Testis (tissue), 2 donors: ENCODE data around the gene SACM1L.
A peak's percentile ranks its signal among the peaks of the same experiment; 100 is the strongest.

Experiments used
- CTCF ChIP-seq, 3 experiments: fragments of 450-650 bp in 2 of 3; fragments of 200-600 bp in 1 of 3; sonication (generic) in 1 of 3; IDR thresholded peaks; one replicate each; pipeline ENCODE4 v1.5.1; 2016 to 2019; ENCODE audit warnings: antibody characterized with exemption in 3 of 3, mild to moderate bottlenecking in 2 of 3, moderate library complexity in 1 of 3
- POLR2A ChIP-seq: fragments of 450-650 bp; IDR thresholded peaks from one replicate; pipeline ENCODE4 v1.6.1; 2017; ENCODE audit warnings: antibody characterized with exemption, mild to moderate bottlenecking, moderate library complexity

DNA sequence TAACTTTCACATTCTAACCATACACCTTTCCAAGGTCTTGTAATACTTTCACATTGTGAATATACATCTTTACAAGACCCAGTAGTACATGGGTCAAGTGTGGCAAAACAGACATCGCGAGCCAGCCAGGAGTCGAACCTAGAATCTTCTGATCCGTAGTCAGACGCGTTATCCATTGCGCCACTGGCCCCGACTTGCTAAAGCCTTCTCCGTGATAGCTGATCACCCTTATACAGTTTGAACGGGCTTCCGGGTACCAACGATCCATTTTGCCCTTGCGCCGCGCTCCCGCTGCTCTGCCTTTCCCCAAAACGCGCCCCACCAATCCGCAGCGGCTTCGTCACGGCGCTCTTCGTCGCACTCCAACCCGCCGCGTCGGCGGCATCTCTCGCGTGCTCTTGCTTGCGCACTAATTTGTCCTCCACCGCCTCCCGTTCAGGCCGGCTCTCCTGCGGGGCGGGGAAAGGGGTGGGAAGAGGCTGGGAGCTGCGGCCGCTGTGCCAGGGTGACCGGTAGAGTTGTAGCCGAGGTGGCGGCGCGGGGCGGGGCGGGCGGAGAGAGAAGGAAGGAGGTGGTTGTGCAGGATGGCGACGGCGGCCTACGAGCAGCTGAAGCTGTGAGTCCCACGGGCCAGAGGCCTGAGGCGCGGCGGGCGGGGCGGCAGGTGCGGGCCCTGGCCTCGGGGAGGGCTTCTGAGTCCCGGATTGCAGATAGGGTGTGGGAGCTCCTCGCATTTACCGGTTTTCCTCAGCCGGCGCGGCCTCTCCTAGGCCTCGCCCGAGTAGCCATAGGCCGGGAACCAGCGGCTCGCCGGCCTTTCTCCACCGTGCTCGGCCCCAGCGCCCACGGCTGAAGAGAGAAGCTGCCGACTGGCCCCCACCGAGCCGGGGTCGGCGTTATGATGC lies at the start of gene SACM1L:
- TF ChIP-seq CTCF (IDR thresholded peaks at IDR 0.05) (peak in 1 of 3 experiments; percentile 10), POLR2A (no peak)
